GM19324 (cell line): Measurements from ENCODE around the gene RAB28.
"Not testable (repeated sequence)": the region's sequence is repeated elsewhere in the genome, so short reads cannot be mapped to it uniquely, and the experiment has no call there.

ENCODE experiments used
- ATAC-seq: cut with Tn5 transposase; IDR thresholded peaks from one replicate; pipeline ENCODE4 v1.9.1; 2021; ENCODE audit warnings: mild to moderate bottlenecking, moderate library complexity; ENCODE audit not compliant: unreplicated experiment, low FRiP score

Gene RAB28

GRCh38 chr4:13454786-13455185 lies 29.4 kb downstream of the RAB28 start:
- ATAC-seq: no peak

GRCh38 chr4:13452927-13453579 lies 31.1 kb downstream of the RAB28 start:
- no peak for ATAC-seq

DNA sequence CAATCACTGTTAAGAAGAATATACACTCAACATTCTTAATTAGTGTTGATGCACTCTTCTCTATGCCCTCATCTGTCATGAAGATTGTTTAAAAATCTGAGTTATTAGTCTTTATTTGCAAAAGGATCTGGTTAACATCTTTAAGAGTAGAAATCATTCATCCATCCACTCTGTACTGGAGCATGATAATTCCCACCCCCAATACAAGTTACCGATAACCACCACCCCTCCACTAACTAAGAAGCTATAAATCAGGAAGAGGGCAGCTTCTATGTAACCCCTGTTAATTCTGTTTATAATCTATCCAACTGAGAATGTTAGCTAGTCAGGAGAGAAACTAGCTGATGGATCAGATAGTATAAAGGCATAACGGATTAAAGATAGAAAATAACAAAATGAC lies 34.5 kb downstream of the RAB28 start:
- no peak for ATAC-seq

DNA sequence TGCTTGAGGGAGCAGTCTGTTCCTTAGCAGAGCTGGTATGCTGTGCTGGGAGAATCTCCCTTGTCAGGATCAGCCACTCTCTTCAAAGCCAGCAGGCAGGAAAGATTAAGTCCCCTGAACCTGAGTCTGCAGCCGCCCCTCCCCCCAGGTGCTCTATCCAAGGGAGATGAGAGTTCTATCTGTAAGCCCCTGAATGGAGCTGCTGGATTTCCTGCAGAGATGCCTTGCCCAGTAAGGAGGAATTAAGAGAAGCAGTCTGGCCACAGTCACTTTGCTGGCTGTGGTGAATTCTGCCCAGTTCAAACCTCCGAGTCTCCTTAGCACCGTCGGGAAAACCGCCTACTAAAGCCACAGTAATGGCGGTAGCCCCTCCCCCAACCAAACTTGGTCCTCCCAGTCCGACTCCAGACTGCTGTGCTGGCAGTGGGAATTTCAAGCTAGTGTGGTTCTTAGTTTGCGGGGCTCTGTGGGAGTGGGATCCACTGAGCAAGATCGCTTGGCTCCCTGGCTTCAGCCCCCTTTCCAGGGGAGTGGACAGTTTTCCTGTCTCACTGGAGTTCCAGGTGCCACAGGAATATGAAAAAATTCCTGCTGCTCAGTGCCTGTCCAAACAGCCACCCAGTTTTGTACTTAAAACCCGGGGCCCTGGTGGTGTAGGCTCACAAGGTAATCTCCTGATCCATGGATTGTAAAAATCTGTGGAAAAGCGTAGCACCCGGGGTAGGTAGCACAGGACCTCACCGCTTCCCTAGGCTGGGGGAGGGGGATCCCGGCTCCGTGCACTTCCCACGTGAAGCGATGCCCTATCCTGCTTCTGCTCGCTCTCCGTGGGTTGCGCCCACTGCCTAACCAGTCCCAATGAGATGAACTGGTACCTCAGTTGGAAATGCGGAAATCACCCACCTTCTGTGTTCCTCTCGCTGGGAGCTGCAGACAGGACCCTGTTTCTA lies 38.0 kb downstream of the RAB28 start:
- no peak for ATAC-seq

DNA sequence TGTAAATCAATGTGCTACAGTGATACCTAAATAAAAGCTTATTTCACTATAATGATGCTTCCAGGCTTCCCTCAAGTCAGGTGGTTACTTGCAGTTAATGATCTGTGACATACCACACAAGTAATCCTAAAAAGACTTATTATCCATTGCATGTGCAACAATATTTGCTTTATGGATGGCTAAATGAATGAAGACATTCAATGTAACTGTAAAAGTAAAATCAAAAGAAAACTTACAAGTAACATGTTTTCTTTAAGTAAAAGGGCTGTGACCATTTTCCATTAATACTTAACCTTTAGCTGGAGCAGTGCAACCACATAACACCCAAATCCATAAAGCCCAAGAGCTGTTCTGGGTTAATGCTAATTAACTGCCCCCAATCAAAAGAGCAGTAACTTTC lies 42.6 kb downstream of the RAB28 start:
- no peak for ATAC-seq

GRCh38 chr4:13436962-13437361 lies 47.2 kb downstream of the RAB28 start:
- ATAC-seq: no peak

DNA sequence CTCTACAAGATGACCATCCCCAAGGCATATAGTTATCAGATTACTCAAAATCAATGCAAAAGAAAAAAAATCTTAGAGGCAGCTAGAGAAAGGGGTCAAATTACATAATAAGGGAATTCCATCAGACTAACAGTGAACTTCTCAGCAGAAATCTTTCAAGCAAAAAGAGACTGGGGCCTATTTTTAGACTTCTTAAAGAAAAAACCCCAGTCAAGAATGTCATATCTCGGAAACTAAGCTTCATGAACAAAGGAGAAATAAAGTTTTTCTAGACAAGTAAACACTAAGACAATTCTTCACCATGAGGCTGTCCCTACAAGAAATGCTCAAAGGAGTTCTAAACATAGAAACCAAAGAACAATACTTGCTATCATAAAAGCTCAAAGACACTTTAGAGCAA lies 51.7 kb downstream of the RAB28 start:
- ATAC-seq: no peak

GRCh38 chr4:13430834-13431568 lies 53.1 kb downstream of the RAB28 start:
- no peak for ATAC-seq

GRCh38 chr4:13427599-13428325 lies 56.4 kb downstream of the RAB28 start:
- no peak for ATAC-seq

GRCh38 chr4:13415068-13415785 lies 68.9 kb downstream of the RAB28 start:
- ATAC-seq: no peak

DNA sequence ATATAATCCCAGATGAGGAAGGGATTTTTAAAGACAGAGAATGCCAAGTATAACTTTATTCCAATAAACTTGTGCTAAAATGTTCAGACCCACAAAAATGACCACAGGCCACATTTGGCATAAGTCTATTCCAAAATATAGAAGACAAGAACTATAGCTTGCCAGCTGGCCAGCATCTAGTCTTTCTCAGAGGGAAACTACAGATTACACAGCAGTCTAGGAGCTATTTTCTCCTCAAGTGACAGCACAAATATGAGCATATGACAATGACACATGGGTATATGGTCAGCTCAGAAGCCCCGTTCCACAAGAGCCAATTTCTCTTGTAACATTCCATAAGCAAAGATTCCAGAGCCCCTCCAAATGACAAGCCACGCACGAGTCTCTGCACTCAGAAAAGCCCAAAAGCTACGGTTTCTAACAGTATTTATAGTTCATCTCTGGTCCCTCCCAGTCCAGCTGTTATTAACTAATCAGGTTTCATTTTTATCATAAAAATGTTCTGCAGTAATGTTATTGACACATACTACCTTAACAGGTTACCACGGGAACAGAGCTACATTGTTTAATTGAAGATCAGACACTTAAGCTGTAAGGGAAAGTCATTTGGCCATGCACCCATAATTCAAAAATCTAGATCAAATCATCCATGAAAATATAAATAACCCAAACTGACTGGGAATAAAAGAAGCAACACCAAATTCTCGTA lies 70.3 kb downstream of the RAB28 start:
- no peak for ATAC-seq

GRCh38 chr4:13411942-13412341 lies 72.2 kb downstream of the RAB28 start:
- ATAC-seq: no peak

DNA sequence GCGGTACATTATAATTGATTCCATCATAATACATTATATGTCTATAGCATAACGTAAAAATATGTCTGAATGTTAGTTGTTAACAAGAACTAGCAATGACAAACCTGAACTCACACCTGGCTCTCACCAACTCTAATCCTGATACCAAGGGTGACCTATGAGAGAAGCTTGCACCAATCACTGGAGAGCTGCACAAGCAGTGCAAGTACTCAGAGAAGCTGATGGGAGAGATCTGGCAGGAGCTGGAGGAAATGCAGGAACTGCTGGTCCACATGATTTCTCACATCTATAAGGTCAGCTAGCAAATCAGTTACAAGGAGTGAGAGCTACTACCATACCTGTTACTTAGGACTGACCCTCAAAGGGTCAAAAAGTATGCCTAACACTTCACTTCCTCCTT lies 74.8 kb downstream of the RAB28 start:
- no peak for ATAC-seq

DNA sequence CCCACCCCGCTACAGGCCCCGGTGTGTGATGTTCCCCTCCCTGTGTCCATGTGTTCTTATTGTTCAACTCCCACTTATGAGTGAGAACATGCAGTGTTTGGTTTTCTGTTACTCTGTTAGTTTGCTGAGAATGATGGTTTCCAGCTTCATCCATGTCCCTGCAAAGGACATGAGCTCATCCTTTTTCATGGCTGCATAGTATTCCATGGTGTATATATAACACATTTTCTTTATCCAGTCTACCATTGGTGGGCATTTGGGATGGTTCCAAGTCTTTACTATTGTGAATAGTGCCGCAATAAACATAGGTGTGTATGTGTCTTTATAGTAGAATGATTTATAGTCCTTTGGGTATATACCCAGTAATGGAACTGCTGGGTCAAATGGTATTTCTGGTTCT lies 78.0 kb downstream of the RAB28 start:
- not testable (repeated sequence) for ATAC-seq

GRCh38 chr4:13403833-13404232 lies 80.3 kb downstream of the RAB28 start:
- no peak for ATAC-seq

DNA sequence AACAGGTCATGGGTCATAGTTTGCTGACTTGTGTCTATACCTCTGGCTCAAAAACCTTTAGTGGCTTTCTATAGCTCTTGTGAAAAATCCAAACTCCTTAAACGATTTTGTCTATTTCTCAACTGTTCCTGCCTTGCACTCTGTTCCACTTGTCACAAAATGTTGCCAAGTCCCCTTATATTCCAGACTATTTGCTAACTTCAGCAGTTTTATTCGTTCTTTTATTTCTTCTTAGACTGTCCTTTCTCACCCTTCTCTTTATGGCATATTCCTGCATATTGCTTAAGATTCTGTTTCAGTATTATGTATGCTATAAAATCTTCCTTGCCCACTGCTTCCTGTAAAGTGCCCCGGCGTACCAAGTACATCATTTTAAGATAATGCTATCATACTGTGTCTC lies 80.8 kb downstream of the RAB28 start:
- ATAC-seq: no peak

DNA sequence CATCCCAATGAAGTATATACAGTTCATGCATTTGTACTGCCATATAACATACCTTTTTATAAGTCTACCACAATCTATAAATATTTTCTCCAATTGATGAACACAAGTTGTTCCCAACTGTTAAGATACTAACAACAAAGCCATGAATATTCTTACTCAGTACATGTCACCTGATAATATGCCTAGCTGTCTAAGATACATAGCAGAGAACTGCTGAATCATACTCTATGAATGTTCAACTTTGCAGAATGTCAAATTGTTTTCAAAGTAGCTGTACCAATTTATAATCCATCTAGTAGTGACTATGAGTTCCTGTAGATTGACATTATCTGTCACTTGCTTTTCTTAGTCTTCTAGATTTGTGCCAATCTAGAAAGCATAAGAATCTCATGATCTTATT lies 84.9 kb downstream of the RAB28 start:
- no peak for ATAC-seq

GRCh38 chr4:13396161-13396560 lies 88.0 kb downstream of the RAB28 start:
- no peak for ATAC-seq

DNA sequence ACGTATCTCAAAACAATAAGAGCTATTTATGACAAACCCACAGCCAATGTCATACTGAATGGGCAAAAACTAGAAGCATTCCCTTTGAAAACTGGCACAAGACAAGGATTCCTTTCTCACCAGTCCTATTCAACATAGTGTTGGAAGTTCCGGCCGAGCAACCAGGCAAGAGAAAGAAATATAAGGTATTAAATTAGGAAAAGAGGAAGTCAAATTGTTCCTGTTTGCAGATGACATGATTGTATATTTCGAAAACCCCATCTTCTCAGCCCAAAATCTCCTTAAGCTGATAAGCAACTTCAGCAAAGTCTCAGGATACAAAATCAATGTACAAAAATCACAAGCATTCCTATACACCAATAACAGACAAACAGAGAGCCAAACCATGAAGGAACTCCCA lies 94.2 kb downstream of the RAB28 start:
- not testable (repeated sequence) for ATAC-seq
